HepG2 (cell line): ENCODE data around the gene IFITM10. TPM values are rescaled to one million over a fixed set of nuclear protein-coding genes. Genes with fewer than 3 reads are reported as not detected.

Source experiments
- ATAC-seq: fragments of 200-7000 bp; cut with Tn5 transposase; 3 replicates; pipeline ENCODE4 v1.9.1; 2020; ENCODE audit warnings: mild to moderate bottlenecking, moderate library complexity
- BruUV-seq: library from RNA; stranded (reverse); fragments of 400-500 nt; replicated peaks from 2 replicates; lab custom pipeline; 2021; lab: Mats Ljungman, UMichigan
- CTCF ChIA-PET: fragments of 300-600 bp; formaldehyde crosslinking; extraction: SDS; loops from one replicate; lab custom pipeline; 2021; ENCODE audit warnings: low total read pairs, inconsistent platforms, low intra/inter-chr PET ratio; lab: Yijun Ruan, JAX
- POLR2A ChIA-PET: fragments of 350-600 bp; sonication (Branson Sonifier 250); formaldehyde crosslinking; loops from one replicate; lab custom pipeline; 2020; ENCODE audit warnings: antibody characterized with exemption, inconsistent platforms; lab: Yijun Ruan, JAX
- DNase-seq: peaks from one replicate; pipeline ENCODE4 v3.0.0-alpha.2; 2015; ENCODE audit warnings: low spot score
- FAIRE-seq: peaks from 3 replicates; lab custom pipeline; 2011; peaks lifted over from hg19 to GRCh38; lab: Jason Lieb, UNC
- H2AFZ ChIP-seq: one replicate; pipeline ENCODE4 v1.6.1; 2011; ENCODE audit warnings: low read length, inconsistent platforms
- H3K27ac ChIP-seq: fragments of 300-600 bp; 3 replicates; pipeline ENCODE4 v1.8.0; 2011; ENCODE audit warnings: mixed run types, mild to moderate bottlenecking, mixed read lengths, low read length, inconsistent platforms; ENCODE audit not compliant: insufficient read depth; ENCODE audit errors: extremely low read length
- H3K27me3 ChIP-seq, 2 experiments: fragments of 200-600 bp in 1 of 2; 2 replicates in 1 of 2; 3 replicates in 1 of 2; pipeline versions ENCODE4 v1.6.0 to v1.8.0; 2011; ENCODE audit warnings: low read length in 2 of 2, mild to moderate bottlenecking in 2 of 2, moderate library complexity in 2 of 2, inconsistent platforms in 1 of 2; ENCODE audit not compliant: insufficient read depth in 2 of 2, control insufficient read depth in 1 of 2
- H3K36me3 ChIP-seq, 2 experiments: fragments of 200-600 bp in 1 of 2; replicated peaks in 1 of 2; 2 replicates in 1 of 2; 3 replicates in 1 of 2; pipeline versions ENCODE4 v1.5.1 to v1.8.0; 2011; ENCODE audit warnings: low read length in 2 of 2, inconsistent platforms in 1 of 2; ENCODE audit not compliant: insufficient read depth in 2 of 2, control insufficient read depth in 1 of 2
- H3K4me1 ChIP-seq: 2 replicates; pipeline ENCODE4 v1.5.1; 2012; ENCODE audit warnings: low read length, inconsistent platforms; ENCODE audit not compliant: insufficient read depth
- H3K4me2 ChIP-seq: 2 replicates; pipeline ENCODE4 v1.6.0; 2011; ENCODE audit warnings: low read depth, low read length, inconsistent platforms
- H3K4me3 ChIP-seq, 3 experiments: fragments of 200-600 bp in 1 of 3; sonication (generic), shearing (Covaris generic) in 1 of 3; replicated peaks in 1 of 3; 2 replicates each; pipeline ENCODE4 v1.5.1; 2011 to 2016; ENCODE audit warnings: low read length in 3 of 3, inconsistent platforms in 2 of 3, low read depth in 2 of 3, mild to moderate bottlenecking in 2 of 3, control low read depth in 1 of 3, mixed read lengths in 1 of 3; ENCODE audit not compliant: insufficient read depth in 1 of 3
- H3K79me2 ChIP-seq: one replicate; pipeline ENCODE4 v1.6.1; 2011; ENCODE audit warnings: low read length, inconsistent platforms; ENCODE audit not compliant: insufficient read depth
- H3K9ac ChIP-seq: 2 replicates; pipeline ENCODE4 v1.6.0; 2011; ENCODE audit warnings: mild to moderate bottlenecking, low read depth, low read length, inconsistent platforms; ENCODE audit not compliant: insufficient read depth
- H3K9me3 ChIP-seq: 2 replicates; pipeline ENCODE4 v1.5.1; 2012; ENCODE audit warnings: mild to moderate bottlenecking, low read length
- H4K20me1 ChIP-seq: 2 replicates; pipeline ENCODE4 v1.6.0; 2011; ENCODE audit warnings: inconsistent platforms, mild to moderate bottlenecking, low read length, moderate library complexity; ENCODE audit not compliant: insufficient read depth
- DNMT3B ChIP-seq: conservative IDR thresholded peaks from 2 replicates; pipeline ENCODE4 v1.6.1; 2016; ENCODE audit warnings: missing biosample characterization, control low read depth
- FOXK1 ChIP-seq: sonication (generic); formaldehyde crosslinking; IDR thresholded peaks from 2 replicates; pipeline ENCODE4 v1.4.0; 2020; ENCODE audit warnings: low read depth, missing genetic modification reagents, borderline replicate concordance
- HOXA9 ChIP-seq: sonication (generic); formaldehyde crosslinking; IDR thresholded peaks from 2 replicates; pipeline ENCODE4 v1.8.1; 2022; ENCODE audit warnings: missing genetic modification reagents, mild to moderate bottlenecking, moderate library complexity, borderline replicate concordance
- KLF12 ChIP-seq: sonication (generic); formaldehyde crosslinking; IDR thresholded peaks from 2 replicates; pipeline ENCODE4 v1.4.0; 2020; ENCODE audit warnings: missing genetic modification reagents, borderline replicate concordance
- LCORL ChIP-seq, 2 experiments: fragments of 450-650 bp in 1 of 2; sonication (generic) in 1 of 2; formaldehyde crosslinking in 1 of 2; IDR thresholded peaks; 2 replicates each; pipeline versions ENCODE4 v1.5.0 to v1.6.1; 2017 to 2020; ENCODE audit warnings: antibody characterized with exemption in 1 of 2, missing genetic modification reagents in 1 of 2
- NFYB ChIP-seq: sonication (generic); formaldehyde crosslinking; IDR thresholded peaks from 2 replicates; pipeline ENCODE4 v1.4.0; 2020; ENCODE audit warnings: missing genetic modification reagents
- ZFP36 ChIP-seq: fragments of 150-350 bp; IDR thresholded peaks from 2 replicates; pipeline ENCODE4 v1.6.1; 2018; ENCODE audit warnings: borderline replicate concordance, low read length, low read depth; ENCODE audit not compliant: partially characterized antibody
- ZNF101 ChIP-seq: sonication (generic); formaldehyde crosslinking; IDR thresholded peaks from 2 replicates; pipeline ENCODE4 v1.4.0; 2020; ENCODE audit warnings: mild to moderate bottlenecking, low read depth, missing genetic modification reagents, borderline replicate concordance
- ZNF629 ChIP-seq: sonication (generic); formaldehyde crosslinking; conservative IDR thresholded peaks from 2 replicates; pipeline ENCODE4 v1.5.0; 2020; ENCODE audit warnings: missing genetic modification reagents
- ZSCAN30 ChIP-seq: sonication (generic); formaldehyde crosslinking; IDR thresholded peaks from 2 replicates; pipeline ENCODE4 v1.5.0; 2020; ENCODE audit warnings: mild to moderate bottlenecking, missing genetic modification reagents
- WGBS: methylation state at CpG from one replicate; pipeline ENCODE4 v1.1.6; 2017; ENCODE audit warnings: low lambda C conversion rate; 5-methylcytosine and 5-hydroxymethylcytosine counted together
- in situ Hi-C: cut with HindIII; loops from 2 replicates; pipeline ENCODE4 v1.10.0; 2017; ENCODE audit warnings: low pct_unique_long_range_greater_than_20kb; ENCODE audit not compliant: extremely low pct_ligation_motif_present
- intact Hi-C: fragments of 100-400 bp; cut with micrococcal nuclease; formaldehyde crosslinking; loops from one replicate; pipeline ENCODE4 v1.10.0; 2022; ENCODE audit not compliant: unreplicated experiment
- polyA plus RNA-seq, 8 experiments: library from polyadenylated mRNA; depleted of rRNA in 3 of 8; stranded (reverse) in 7 of 8; unstranded in 1 of 8; fragments of >200 nt; fragmentation: Illumina TruSeq in 4 of 8; extraction: Trizol in 4 of 8; gene quantifications; 2 replicates each; pipeline versions ENCODE4 v1.2.1 to v1.2.3, GENCODE V29; 2011 to 2016; ENCODE audit warnings: low read depth in 4 of 8, missing spikeins in 1 of 8, mixed read lengths in 1 of 8; ENCODE audit not compliant: insufficient read depth in 1 of 8
- total RNA-seq, 5 experiments: library from RNA; depleted of rRNA; stranded (reverse); fragments of >200 nt; fragmentation: Illumina TruSeq; extraction: Trizol; gene quantifications; 2 replicates each; pipeline ENCODE4 v1.2.3, GENCODE V29; 2016; ENCODE audit warnings: low read depth in 1 of 5
- TF ChIP-seq, protein P1 (sequence below): sonication (generic); formaldehyde crosslinking; IDR thresholded peaks from 2 replicates; pipeline ENCODE4 v1.4.0; 2020; ENCODE audit warnings: missing genetic modification reagents
- TF ChIP-seq, protein P2 (sequence below): sonication (generic); formaldehyde crosslinking; IDR thresholded peaks from 2 replicates; pipeline ENCODE4 v1.4.0; 2020; ENCODE audit warnings: missing genetic modification reagents
- TF ChIP-seq, protein P3 (sequence below): sonication (generic); formaldehyde crosslinking; IDR thresholded peaks from 2 replicates; pipeline ENCODE4 v1.5.0; 2020; ENCODE audit warnings: mild to moderate bottlenecking, missing genetic modification reagents

The IFITM10 gene
- total and polyA plus RNA-seq, 2 of the 13 experiments (the other 11 are each of a cell fraction or from before 2014, with no cell fraction given) = 0.09 to 0.13 TPM

DNA sequence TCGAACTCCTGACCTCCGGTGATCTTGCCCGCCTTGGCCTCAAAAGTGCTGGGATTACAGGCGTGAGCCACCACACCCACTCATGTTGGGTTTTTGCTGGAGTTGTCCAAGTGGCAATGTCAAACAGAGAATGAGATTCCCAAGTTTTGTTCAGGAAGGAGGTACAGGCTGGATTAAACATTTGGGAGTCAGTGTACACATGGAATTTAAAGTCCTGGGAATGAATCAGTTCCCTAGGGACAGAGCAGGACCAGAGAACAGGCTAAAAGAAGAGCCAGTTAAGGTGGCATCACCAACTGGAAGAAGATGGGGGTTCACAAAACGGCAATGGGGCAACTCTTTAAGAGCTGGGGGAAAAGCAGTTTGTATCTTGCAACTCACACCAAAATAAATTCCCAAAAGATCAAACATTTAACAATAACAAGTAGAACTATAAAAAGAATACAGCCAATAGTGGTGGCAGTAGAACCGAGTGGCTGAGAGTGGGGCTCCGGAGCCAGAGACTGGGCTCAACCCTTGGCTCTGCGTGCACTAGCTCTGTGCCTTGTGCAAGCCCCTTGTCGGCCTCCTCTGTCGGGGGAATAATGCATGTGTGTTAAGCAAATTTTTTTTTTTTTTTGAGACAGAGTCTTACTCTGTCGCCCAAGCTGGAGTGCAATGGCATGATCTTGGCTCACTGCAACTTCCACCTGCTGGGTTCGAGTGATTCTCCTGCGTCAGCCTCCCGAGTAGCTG, 47.2 kb upstream of the IFITM10 start:
- Histone ChIP-seq H3K79me2 (no peaks in the 10 kb centered on the region), H3K36me3 (no peaks in the 10 kb centered on the region), H3K4me2 (no peak overlapping the region), H3K9ac (no peak overlapping the region), H3K9me3 (no peaks in the 10 kb centered on the region), H3K4me1 (no peaks in the 10 kb centered on the region), H3K27me3 (peaks cover 4 to 32% of the 10 kb centered on the region in 2 experiments; a peak in 3 of 5 replicates), H4K20me1 (no peaks in the 10 kb centered on the region), H3K27ac (no peak overlapping the region), H3K4me3 (no peak overlapping the region), H2AFZ (no peak overlapping the region)
- in situ Hi-C loops = no loop called here
- ATAC-seq (no peak), DNase-seq (no peak), FAIRE-seq (no peak)
- CTCF ChIA-PET = no interaction called here
- TF ChIP-seq ZNF629 (CRISPR knock-in tag) (no peak), NFYB (CRISPR knock-in tag) (no peak), ZFP36 (no peak), ZNF101 (CRISPR knock-in tag) (no peak), ZSCAN30 (CRISPR knock-in tag) (no peak), HOXA9 (CRISPR knock-in tag) (no peak), DNMT3B (no peak), KLF12 (CRISPR knock-in tag) (no peak), FOXK1 (CRISPR knock-in tag) (no peak), LCORL (IDR thresholded peaks at IDR 0.05) (no peak), LCORL (CRISPR knock-in tag; IDR thresholded peaks at IDR 0.05) (no peak)
- TF ChIP-seq, protein P1, sequence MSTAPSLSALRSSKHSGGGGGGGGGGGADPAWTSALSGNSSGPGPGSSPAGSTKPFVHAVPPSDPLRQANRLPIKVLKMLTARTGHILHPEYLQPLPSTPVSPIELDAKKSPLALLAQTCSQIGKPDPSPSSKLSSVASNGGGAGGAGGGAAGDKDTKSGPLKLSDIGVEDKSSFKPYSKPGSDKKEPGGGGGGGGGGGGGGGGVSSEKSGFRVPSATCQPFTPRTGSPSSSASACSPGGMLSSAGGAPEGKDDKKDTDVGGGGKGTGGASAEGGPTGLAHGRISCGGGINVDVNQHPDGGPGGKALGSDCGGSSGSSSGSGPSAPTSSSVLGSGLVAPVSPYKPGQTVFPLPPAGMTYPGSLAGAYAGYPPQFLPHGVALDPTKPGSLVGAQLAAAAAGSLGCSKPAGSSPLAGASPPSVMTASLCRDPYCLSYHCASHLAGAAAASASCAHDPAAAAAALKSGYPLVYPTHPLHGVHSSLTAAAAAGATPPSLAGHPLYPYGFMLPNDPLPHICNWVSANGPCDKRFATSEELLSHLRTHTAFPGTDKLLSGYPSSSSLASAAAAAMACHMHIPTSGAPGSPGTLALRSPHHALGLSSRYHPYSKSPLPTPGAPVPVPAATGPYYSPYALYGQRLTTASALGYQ (CRISPR knock-in tag) = no peak
- TF ChIP-seq, protein P2, sequence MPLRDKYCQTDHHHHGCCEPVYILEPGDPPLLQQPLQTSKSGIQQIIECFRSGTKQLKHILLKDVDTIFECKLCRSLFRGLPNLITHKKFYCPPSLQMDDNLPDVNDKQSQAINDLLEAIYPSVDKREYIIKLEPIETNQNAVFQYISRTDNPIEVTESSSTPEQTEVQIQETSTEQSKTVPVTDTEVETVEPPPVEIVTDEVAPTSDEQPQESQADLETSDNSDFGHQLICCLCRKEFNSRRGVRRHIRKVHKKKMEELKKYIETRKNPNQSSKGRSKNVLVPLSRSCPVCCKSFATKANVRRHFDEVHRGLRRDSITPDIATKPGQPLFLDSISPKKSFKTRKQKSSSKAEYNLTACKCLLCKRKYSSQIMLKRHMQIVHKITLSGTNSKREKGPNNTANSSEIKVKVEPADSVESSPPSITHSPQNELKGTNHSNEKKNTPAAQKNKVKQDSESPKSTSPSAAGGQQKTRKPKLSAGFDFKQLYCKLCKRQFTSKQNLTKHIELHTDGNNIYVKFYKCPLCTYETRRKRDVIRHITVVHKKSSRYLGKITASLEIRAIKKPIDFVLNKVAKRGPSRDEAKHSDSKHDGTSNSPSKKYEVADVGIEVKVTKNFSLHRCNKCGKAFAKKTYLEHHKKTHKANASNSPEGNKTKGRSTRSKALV = no peak
- TF ChIP-seq, protein P3, sequence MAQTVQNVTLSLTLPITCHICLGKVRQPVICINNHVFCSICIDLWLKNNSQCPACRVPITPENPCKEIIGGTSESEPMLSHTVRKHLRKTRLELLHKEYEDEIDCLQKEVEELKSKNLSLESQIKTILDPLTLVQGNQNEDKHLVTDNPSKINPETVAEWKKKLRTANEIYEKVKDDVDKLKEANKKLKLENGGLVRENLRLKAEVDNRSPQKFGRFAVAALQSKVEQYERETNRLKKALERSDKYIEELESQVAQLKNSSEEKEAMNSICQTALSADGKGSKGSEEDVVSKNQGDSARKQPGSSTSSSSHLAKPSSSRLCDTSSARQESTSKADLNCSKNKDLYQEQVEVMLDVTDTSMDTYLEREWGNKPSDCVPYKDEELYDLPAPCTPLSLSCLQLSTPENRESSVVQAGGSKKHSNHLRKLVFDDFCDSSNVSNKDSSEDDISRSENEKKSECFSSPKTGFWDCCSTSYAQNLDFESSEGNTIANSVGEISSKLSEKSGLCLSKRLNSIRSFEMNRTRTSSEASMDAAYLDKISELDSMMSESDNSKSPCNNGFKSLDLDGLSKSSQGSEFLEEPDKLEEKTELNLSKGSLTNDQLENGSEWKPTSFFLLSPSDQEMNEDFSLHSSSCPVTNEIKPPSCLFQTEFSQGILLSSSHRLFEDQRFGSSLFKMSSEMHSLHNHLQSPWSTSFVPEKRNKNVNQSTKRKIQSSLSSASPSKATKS (CRISPR knock-in tag) = no peak
- POLR2A ChIA-PET = no interaction called here
- 38% methylated on average over 14 of the region's 14 CpGs for WGBS
- BruUV-seq = no TSS peak
- intact Hi-C loops = no loop called here
